ENCODE data around the gene BMAL1. TPM values are rescaled to one million over a fixed set of nuclear protein-coding genes. Genes with fewer than 3 reads are reported as not detected.
A peak's percentile ranks its signal among the peaks of the same experiment; 100 is the strongest.

The BMAL1 gene
- total RNA-seq, 1 experiment from 2014 or later = 10.9 TPM

DNA sequence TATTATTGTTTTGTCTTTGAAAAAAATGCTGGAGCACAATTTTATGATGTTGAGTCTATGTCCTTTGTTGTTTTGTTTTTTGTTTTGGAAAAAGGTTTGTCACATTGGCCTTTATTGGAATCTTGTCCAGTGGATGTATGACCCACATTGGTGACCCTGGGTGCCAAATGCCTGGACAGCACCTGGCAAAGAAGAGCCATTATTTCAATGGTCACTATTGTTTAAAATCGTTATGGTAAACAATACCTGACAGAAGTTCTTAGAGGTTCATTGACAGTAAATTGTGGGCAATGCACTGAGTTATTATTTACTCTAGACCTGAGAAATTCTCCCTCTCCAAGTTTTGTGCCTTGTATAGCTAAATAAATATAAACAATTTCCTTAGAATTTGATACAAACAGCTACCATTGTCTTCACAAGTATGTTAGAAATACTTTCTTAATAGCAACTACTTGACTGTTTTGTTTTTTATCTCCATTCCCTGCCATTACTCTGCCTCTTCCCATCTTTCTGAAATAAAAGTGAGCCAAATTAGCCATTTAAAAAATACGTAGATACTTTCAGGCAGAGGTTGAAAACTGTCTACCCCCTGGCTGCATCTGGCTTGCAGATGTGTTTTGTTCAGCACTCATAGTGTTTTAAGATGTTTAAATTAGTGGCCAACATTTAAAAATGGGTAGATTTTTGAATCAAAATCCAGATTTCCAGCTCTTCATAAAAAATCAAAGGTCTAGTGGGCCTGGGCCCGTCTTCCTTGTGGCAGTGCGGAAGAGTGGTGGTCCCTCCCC, 39.9 kb downstream of the BMAL1 start:
- H3K4me2 ChIP-seq (ENCODE audit: low read length) = no peak overlapping the region
- no peaks in the 10 kb centered on the region for H4K20me1 ChIP-seq (ENCODE audit: low read length)
- H3K4me1 ChIP-seq (ENCODE audit: insufficient read depth, low read length) = peaks cover 12% of the 10 kb centered on the region
- no peak overlapping the region for H3K27ac ChIP-seq (ENCODE audit: low read length)
- H3F3A ChIP-seq (ENCODE audit: low read length, unreplicated experiment) = no peaks in the 10 kb centered on the region
- no peaks in the 10 kb centered on the region for H3K79me2 ChIP-seq (ENCODE audit: low read length)
- DNase-seq = no peak
- no peaks in the 10 kb centered on the region for H3K9me2 ChIP-seq (replicated peaks; ENCODE audit: low read length)
- no peaks in the 10 kb centered on the region for H3K27me3 ChIP-seq (ENCODE audit: low read length)
- intact Hi-C loops (cut with micrococcal nuclease) = no loop called here
- H3K9ac ChIP-seq (ENCODE audit: low read length) = no peak overlapping the region
- TF ChIP-seq EZH2 (IDR thresholded peaks at IDR 0.05; ENCODE audit: low read length, unreplicated experiment) (no peak), EZH2phosphoT487 (IDR thresholded peaks at IDR 0.05; ENCODE audit: borderline replicate concordance, low read length) (no peak)
- TF ChIP-seq, protein P1, sequence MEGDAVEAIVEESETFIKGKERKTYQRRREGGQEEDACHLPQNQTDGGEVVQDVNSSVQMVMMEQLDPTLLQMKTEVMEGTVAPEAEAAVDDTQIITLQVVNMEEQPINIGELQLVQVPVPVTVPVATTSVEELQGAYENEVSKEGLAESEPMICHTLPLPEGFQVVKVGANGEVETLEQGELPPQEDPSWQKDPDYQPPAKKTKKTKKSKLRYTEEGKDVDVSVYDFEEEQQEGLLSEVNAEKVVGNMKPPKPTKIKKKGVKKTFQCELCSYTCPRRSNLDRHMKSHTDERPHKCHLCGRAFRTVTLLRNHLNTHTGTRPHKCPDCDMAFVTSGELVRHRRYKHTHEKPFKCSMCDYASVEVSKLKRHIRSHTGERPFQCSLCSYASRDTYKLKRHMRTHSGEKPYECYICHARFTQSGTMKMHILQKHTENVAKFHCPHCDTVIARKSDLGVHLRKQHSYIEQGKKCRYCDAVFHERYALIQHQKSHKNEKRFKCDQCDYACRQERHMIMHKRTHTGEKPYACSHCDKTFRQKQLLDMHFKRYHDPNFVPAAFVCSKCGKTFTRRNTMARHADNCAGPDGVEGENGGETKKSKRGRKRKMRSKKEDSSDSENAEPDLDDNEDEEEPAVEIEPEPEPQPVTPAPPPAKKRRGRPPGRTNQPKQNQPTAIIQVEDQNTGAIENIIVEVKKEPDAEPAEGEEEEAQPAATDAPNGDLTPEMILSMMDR (conservative IDR thresholded peaks at IDR 0.05; ENCODE audit: low read depth, low read length) = no peak
- H3K4me3 ChIP-seq (ENCODE audit: low read length) = no peak overlapping the region
- 0 out of 2 replicates have a peak overlapping the region, but pooled peaks have one; percentile 24 for H2AFZ ChIP-seq (ENCODE audit: low read length)
- H3K36me3 ChIP-seq (ENCODE audit: low read depth, low read length) = no peaks in the 10 kb centered on the region
- ChIA-PET CTCF (no interaction called here), POLR2A (ENCODE audit: unreplicated experiment) (no interaction called here)
- H3K9me3 ChIP-seq (ENCODE audit: low read length) = no peaks in the 10 kb centered on the region
- no peak for ATAC-seq
- no TSS peak for BruUV-seq (replicated peaks)

DNA sequence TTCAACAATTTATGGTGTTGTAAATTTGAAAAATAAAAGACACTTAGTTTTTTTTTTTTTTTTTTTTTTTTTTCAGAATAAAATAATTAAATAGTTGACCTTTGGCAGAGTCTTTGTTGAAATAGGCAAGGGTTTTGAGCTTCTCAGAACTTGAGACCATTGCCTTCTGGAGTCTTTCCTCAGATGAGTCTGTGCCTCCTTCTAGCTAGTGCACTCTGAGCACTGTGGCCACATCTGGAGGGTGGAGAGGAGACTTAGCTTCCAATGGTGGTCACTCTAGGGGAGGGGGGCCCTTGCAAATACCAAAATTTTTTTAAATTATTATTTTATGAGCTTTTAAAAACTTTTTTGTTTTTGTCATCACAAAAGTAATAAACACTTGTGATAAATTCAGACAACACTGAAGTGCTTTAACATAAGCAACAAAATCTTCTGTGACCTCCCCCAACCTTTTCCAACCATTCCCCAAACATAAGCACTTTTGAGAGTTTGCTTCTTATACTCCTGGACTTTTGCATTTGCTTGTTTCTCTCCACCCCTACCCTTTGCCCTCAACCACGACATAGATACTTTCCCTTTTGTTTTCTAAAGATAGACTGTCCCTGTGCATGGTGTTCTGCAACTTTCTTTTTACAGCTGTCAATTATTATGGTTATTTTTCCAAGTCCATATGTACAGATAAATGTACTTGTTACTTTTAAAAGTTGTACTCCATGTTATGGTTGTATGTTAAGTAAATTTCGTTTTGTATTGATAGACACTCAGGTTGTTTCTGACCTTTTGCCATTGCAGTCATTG, 41.1 kb downstream of the BMAL1 start:
- H3K9ac ChIP-seq (ENCODE audit: low read length) = no peak overlapping the region
- BruUV-seq (replicated peaks) = no TSS peak
- POLR2A ChIA-PET (ENCODE audit: unreplicated experiment) = no interaction called here

More for the DNA sequence above, 41.1 kb downstream of the BMAL1 start:
- no peaks in the 10 kb centered on the region for H3K79me2 ChIP-seq (ENCODE audit: low read length)
- H3F3A ChIP-seq (ENCODE audit: low read length, unreplicated experiment) = no peaks in the 10 kb centered on the region
- no peaks in the 10 kb centered on the region for H3K9me2 ChIP-seq (replicated peaks; ENCODE audit: low read length)
- ATAC-seq (no peak), DNase-seq (no peak)
- no peak overlapping the region for H3K27ac ChIP-seq (ENCODE audit: low read length)
- H3K4me2 ChIP-seq (ENCODE audit: low read length) = no peak overlapping the region
- H3K4me3 ChIP-seq (ENCODE audit: low read length) = no peak overlapping the region
- H3K4me1 ChIP-seq (ENCODE audit: insufficient read depth, low read length) = peaks cover 12% of the 10 kb centered on the region
- intact Hi-C loops (cut with micrococcal nuclease) = no loop called here
- no peaks in the 10 kb centered on the region for H3K36me3 ChIP-seq (ENCODE audit: low read depth, low read length)
- TF ChIP-seq, protein P1 (conservative IDR thresholded peaks at IDR 0.05; ENCODE audit: low read depth, low read length) = no peak
- TF ChIP-seq EZH2 (IDR thresholded peaks at IDR 0.05; ENCODE audit: low read length, unreplicated experiment) (no peak), EZH2phosphoT487 (IDR thresholded peaks at IDR 0.05; ENCODE audit: borderline replicate concordance, low read length) (no peak)
- H2AFZ ChIP-seq (ENCODE audit: low read length) = no peak overlapping the region
- no peaks in the 10 kb centered on the region for H3K9me3 ChIP-seq (ENCODE audit: low read length)
- CTCF ChIA-PET = no interaction called here
- no peaks in the 10 kb centered on the region for H4K20me1 ChIP-seq (ENCODE audit: low read length)
- no peaks in the 10 kb centered on the region for H3K27me3 ChIP-seq (ENCODE audit: low read length)
